GM12878 (cell line): ENCODE measurements around the gene IFITM1. TPM values are rescaled to one million over a fixed set of nuclear protein-coding genes. Genes with fewer than 3 reads are reported as not detected.

ENCODE experiments used
- ATAC-seq: fragments of 200-7000 bp; cut with Tn5 transposase; 3 replicates; pipeline ENCODE4 v1.9.1; 2020; ENCODE audit warnings: mild to moderate bottlenecking, moderate library complexity
- BruUV-seq: library from RNA; stranded (reverse); fragments of 400-500 nt; replicated peaks from 2 replicates; lab custom pipeline; 2021; lab: Mats Ljungman, UMichigan
- CTCF ChIA-PET: fragments of 300-600 bp; sonication (Branson Sonifier 250); formaldehyde crosslinking; extraction: SDS; loops from one replicate; lab custom pipeline; 2021; ENCODE audit warnings: inconsistent platforms; lab: Yijun Ruan, JAX
- POLR2A ChIA-PET: fragments of 350-600 bp; formaldehyde crosslinking; extraction: SDS; loops from one replicate; lab custom pipeline; 2021; ENCODE audit warnings: inconsistent platforms; lab: Charles Lee
- RAD21 ChIA-PET: fragments of 300-600 bp; sonication (Branson Sonifier 250); formaldehyde crosslinking; loops from one replicate; lab custom pipeline; 2023; ENCODE audit warnings: antibody characterized with exemption; ENCODE audit not compliant: unreplicated experiment; lab: Charles Lee
- SMC1A ChIA-PET: fragments of 300-600 bp; sonication (Branson Sonifier 250); formaldehyde crosslinking; loops from one replicate; lab custom pipeline; 2023; ENCODE audit not compliant: unreplicated experiment, uncharacterized antibody; lab: Charles Lee
- DNase-seq: peaks from one replicate; pipeline ENCODE4 v3.0.0-alpha.2; 2011; ENCODE audit warnings: low read depth, low spot score
- FAIRE-seq: peaks from 3 replicates; lab custom pipeline; 2011; peaks lifted over from hg19 to GRCh38; lab: Jason Lieb, UNC
- H2AFZ ChIP-seq: 2 replicates; pipeline ENCODE4 v1.6.0; 2011; ENCODE audit warnings: low read depth, low read length, control low read depth; ENCODE audit not compliant: control insufficient read depth
- H3K27ac ChIP-seq: 2 replicates; pipeline ENCODE4 v1.5.1; 2011; ENCODE audit warnings: control low read depth; ENCODE audit not compliant: control insufficient read depth, insufficient read depth
- H3K27me3 ChIP-seq, 2 experiments: replicated peaks in 1 of 2; 2 replicates each; pipeline versions ENCODE4 v1.6.0 to v1.6.1; 2011; ENCODE audit warnings: low read length in 1 of 2; ENCODE audit not compliant: control insufficient read depth in 2 of 2, insufficient read depth in 2 of 2
- H3K36me3 ChIP-seq, 2 experiments: 2 replicates each; pipeline ENCODE4 v1.5.1; 2011; ENCODE audit warnings: low read length in 1 of 2; ENCODE audit not compliant: control insufficient read depth in 2 of 2, insufficient read depth in 2 of 2
- H3K4me1 ChIP-seq: 2 replicates; pipeline ENCODE4 v1.6.1; 2011; ENCODE audit warnings: mild to moderate bottlenecking, low read length, moderate library complexity, mixed read lengths; ENCODE audit not compliant: control insufficient read depth, insufficient read depth
- H3K4me2 ChIP-seq: 2 replicates; pipeline ENCODE4 v1.6.0; 2011; ENCODE audit warnings: control low read depth; ENCODE audit not compliant: control insufficient read depth, insufficient read depth
- H3K4me3 ChIP-seq: fragments of 200-600 bp; sonication (generic); 2 replicates; pipeline ENCODE4 v1.5.1; 2016
- H3K79me2 ChIP-seq: 2 replicates; pipeline ENCODE4 v1.6.0; 2011; ENCODE audit warnings: low read length; ENCODE audit not compliant: control insufficient read depth, insufficient read depth
- H3K9ac ChIP-seq: 2 replicates; pipeline ENCODE4 v1.8.0; 2011; ENCODE audit warnings: low read length, control low read depth, mixed read lengths; ENCODE audit not compliant: control insufficient read depth, insufficient read depth
- H3K9me3 ChIP-seq: replicated peaks from 3 replicates; pipeline ENCODE4 v1.5.1; 2011; ENCODE audit warnings: mild to moderate bottlenecking, low read length; ENCODE audit not compliant: control insufficient read depth, insufficient read depth
- H4K20me1 ChIP-seq: 2 replicates; pipeline ENCODE4 v1.6.0; 2011; ENCODE audit not compliant: control insufficient read depth, insufficient read depth
- ATF7 ChIP-seq: fragments of 450-650 bp; IDR thresholded peaks from 2 replicates; pipeline ENCODE4 v1.6.1; 2016; ENCODE audit warnings: low read depth, mild to moderate bottlenecking
- CEBPB ChIP-seq, 2 experiments: fragments of 150-350 bp in 1 of 2; IDR thresholded peaks; 2 replicates each; pipeline ENCODE4 v1.6.1; 2012 to 2014; ENCODE audit warnings: low read depth in 2 of 2, low read length in 2 of 2, borderline replicate concordance in 1 of 2, inconsistent platforms in 1 of 2
- CREB1 ChIP-seq: IDR thresholded peaks from 2 replicates; pipeline ENCODE4 v1.6.1; 2012; ENCODE audit warnings: low read depth, mild to moderate bottlenecking, inconsistent platforms
- IKZF1 ChIP-seq: fragments of 450-650 bp; conservative IDR thresholded peaks from 2 replicates; pipeline ENCODE4 v1.6.1; 2017; ENCODE audit warnings: antibody characterized with exemption, mild to moderate bottlenecking
- IRF4 ChIP-seq: IDR thresholded peaks from 2 replicates; pipeline ENCODE4 v1.6.1; 2011; ENCODE audit warnings: low read depth, low read length
- JUNB ChIP-seq: IDR thresholded peaks from 2 replicates; pipeline ENCODE4 v1.6.1; 2016; ENCODE audit warnings: antibody characterized with exemption, mild to moderate bottlenecking
- MYB ChIP-seq: fragments of 150-350 bp; IDR thresholded peaks from 2 replicates; pipeline ENCODE4 v1.6.1; 2014; ENCODE audit warnings: mild to moderate bottlenecking, low read depth, low read length, borderline replicate concordance
- NFYA ChIP-seq: IDR thresholded peaks from 2 replicates; pipeline ENCODE4 v1.6.1; 2011; ENCODE audit warnings: low read depth, mild to moderate bottlenecking, low read length, improper control_type of control experiment, borderline replicate concordance
- POLR2AphosphoS5 ChIP-seq: IDR thresholded peaks from 2 replicates; pipeline ENCODE4 v1.6.1; 2011; ENCODE audit warnings: mild to moderate bottlenecking, low read length, inconsistent platforms
- RBBP5 ChIP-seq: fragments of 200-600 bp; sonication (generic); conservative IDR thresholded peaks from 2 replicates; pipeline ENCODE4 v1.6.1; 2016
- TCF12 ChIP-seq: IDR thresholded peaks from 2 replicates; pipeline ENCODE4 v1.6.1; 2011; ENCODE audit warnings: low read depth, mild to moderate bottlenecking, low read length
- ZNF274 ChIP-seq: IDR thresholded peaks from one replicate; pipeline ENCODE4 v1.8.0; 2011; ENCODE audit not compliant: insufficient read length, insufficient read depth
- WGBS: methylation state at CpG from one replicate; pipeline ENCODE4 v1.1.6; 2016; ENCODE audit warnings: low lambda C conversion rate; ENCODE audit not compliant: insufficient replicate concordance, insufficient coverage; ENCODE audit errors: missing lambda C conversion rate; 5-methylcytosine and 5-hydroxymethylcytosine counted together
- in situ Hi-C: fragments of 300-500 bp; cut with MboI; formaldehyde crosslinking; loops from 9 replicates; pipeline ENCODE4 v1.14.3; 2018; ENCODE audit warnings: mixed read lengths
- intact Hi-C: fragments of 100-400 bp; cut with micrococcal nuclease; formaldehyde crosslinking; loops from one replicate; pipeline ENCODE4 v1.14.2; 2022; ENCODE audit not compliant: unreplicated experiment
- polyA plus RNA-seq, 11 experiments: library from polyadenylated mRNA; depleted of rRNA in 4 of 11; unstranded in 6 of 11; stranded (reverse) in 5 of 11; fragments of >200 nt; fragmentation: Nextera tagmentation in 4 of 11; fragmentation: Illumina TruSeq in 1 of 11; extraction: Ambion mirVana in 4 of 11; extraction: Trizol in 1 of 11; gene quantifications; 1 replicate in 1 of 11; 2 replicates in 10 of 11; pipeline versions ENCODE4 v1.2.1 to v1.2.3, GENCODE V29; 2011 to 2016; ENCODE audit warnings: inconsistent platforms in 2 of 11, missing spikeins in 2 of 11, low read depth in 1 of 11
- total RNA-seq, 4 experiments: library from RNA; depleted of rRNA in 3 of 4; stranded (reverse); fragments of >200 nt in 3 of 4; fragmentation: Illumina TruSeq in 1 of 4; extraction: Trizol in 1 of 4; gene quantifications; 2 replicates each; pipeline versions ENCODE4 v1.2.1 to v1.2.3, GENCODE V29; 2013 to 2021
- TF ChIP-seq, protein P1 (sequence below): fragments of 450-650 bp; IDR thresholded peaks from 2 replicates; pipeline ENCODE4 v1.6.1; 2014; ENCODE audit warnings: mild to moderate bottlenecking
- TF ChIP-seq, protein P2 (sequence below): fragments of 450-650 bp; IDR thresholded peaks from 2 replicates; pipeline ENCODE4 v1.6.1; 2017; ENCODE audit warnings: low read depth, mild to moderate bottlenecking, moderate library complexity

IFITM1 gene
- total and polyA plus RNA-seq, 10 of the 15 experiments (the other 5 are each of a cell fraction or from before 2014, with no cell fraction given), result 396 to 2,788 (median 607) TPM

DNA sequence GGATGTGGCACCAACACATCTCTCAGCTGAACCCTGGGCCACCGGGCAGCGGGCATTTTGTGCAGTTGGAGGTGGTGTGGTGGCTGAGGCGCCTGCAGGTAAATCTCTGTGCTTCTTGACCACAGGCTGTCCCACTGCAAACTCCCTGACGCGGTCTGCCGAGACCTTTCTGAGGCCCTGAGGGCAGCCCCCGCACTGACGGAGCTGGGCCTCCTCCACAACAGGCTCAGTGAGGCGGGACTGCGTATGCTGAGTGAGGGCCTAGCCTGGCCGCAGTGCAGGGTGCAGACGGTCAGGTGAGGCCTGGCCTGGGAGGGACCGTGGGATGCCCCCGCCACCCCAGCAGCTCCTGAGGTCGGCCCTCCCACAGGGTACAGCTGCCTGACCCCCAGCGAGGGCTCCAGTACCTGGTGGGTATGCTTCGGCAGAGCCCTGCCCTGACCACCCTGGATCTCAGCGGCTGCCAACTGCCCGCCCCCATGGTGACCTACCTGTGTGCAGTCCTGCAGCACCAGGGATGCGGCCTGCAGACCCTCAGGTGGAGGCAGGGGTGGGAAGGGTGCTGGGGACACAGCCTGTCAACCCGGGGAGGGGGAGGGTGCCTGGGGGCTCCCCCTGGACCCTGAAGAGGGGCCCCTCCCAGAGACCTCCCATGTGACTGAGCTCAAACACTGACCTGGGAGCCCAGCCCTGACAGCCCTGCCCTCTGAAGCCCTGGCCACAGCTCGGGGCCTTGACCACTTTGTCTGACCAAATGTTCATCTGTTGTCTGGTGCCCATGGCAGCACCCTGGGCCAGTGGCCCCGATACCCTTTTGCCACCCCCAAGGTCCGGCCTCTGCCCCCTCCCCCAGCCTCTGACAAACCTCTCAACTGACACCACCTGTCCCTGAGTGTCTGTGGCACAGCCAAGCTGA is 29.5 kb upstream of the IFITM1 start:
- DNase-seq, result no peak
- ATAC-seq, result no peak
- no peaks in the 10 kb centered on the region for H4K20me1 ChIP-seq
- no peak for FAIRE-seq
- H3K27me3 ChIP-seq, result peaks cover 11 to 17% of the 10 kb centered on the region in 2 experiments
- peaks cover 5% of the 10 kb centered on the region; the same call in 1 of the 2 replicates for H3K4me1 ChIP-seq
- H3K9me3 ChIP-seq, result no peaks in the 10 kb centered on the region
- RAD21 ChIA-PET, result interaction anchor here (1.3 to 1.4 kb wide), 2 partner anchors 34 to 38 kb away, joined by 4 to 5 read pairs; no protein-coding TSS in a partner anchor
- H3K9ac ChIP-seq, result no peak overlapping the region
- no peak overlapping the region for H3K4me3 ChIP-seq
- H3K27ac ChIP-seq, result no peak overlapping the region
- no peak overlapping the region for H3K4me2 ChIP-seq
- TF ChIP-seq IRF4 (no peak), CEBPB (IDR thresholded peaks at IDR 0.05; ENCODE audit: borderline replicate concordance in 1 of 2, low read depth in 2 of 2, low read length in 2 of 2) (no peak), MYB (no peak), IKZF1 (no peak), ZNF274 (no peak), RBBP5 (no peak), TCF12 (no peak), NFYA (no peak), POLR2AphosphoS5 (no peak), CREB1 (no peak), JUNB (no peak), ATF7 (no peak)
- TF ChIP-seq, protein P1, sequence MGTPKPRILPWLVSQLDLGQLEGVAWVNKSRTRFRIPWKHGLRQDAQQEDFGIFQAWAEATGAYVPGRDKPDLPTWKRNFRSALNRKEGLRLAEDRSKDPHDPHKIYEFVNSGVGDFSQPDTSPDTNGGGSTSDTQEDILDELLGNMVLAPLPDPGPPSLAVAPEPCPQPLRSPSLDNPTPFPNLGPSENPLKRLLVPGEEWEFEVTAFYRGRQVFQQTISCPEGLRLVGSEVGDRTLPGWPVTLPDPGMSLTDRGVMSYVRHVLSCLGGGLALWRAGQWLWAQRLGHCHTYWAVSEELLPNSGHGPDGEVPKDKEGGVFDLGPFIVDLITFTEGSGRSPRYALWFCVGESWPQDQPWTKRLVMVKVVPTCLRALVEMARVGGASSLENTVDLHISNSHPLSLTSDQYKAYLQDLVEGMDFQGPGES, result no peak
- TF ChIP-seq, protein P2, sequence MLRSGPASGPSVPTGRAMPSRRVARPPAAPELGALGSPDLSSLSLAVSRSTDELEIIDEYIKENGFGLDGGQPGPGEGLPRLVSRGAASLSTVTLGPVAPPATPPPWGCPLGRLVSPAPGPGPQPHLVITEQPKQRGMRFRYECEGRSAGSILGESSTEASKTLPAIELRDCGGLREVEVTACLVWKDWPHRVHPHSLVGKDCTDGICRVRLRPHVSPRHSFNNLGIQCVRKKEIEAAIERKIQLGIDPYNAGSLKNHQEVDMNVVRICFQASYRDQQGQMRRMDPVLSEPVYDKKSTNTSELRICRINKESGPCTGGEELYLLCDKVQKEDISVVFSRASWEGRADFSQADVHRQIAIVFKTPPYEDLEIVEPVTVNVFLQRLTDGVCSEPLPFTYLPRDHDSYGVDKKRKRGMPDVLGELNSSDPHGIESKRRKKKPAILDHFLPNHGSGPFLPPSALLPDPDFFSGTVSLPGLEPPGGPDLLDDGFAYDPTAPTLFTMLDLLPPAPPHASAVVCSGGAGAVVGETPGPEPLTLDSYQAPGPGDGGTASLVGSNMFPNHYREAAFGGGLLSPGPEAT, result no peak
- SMC1A ChIA-PET, result interaction anchor here (1.7 kb wide), 1 partner anchor 10 kb away, joined by 4 read pairs; no protein-coding TSS in a partner anchor
- POLR2A ChIA-PET, result interaction anchor here (0.6 to 1.5 kb wide), 3 partner anchors 9 to 18 kb away, joined by 3 to 8 read pairs (median 4); no protein-coding TSS in a partner anchor
- no peaks in the 10 kb centered on the region for H3K36me3 ChIP-seq
- no TSS peak for BruUV-seq
- H3K79me2 ChIP-seq, result no peaks in the 10 kb centered on the region
- no peak overlapping the region for H2AFZ ChIP-seq
- CTCF ChIA-PET, result interaction anchor here (0.7 kb wide), 1 partner anchor 13 kb away, joined by 3 read pairs; no protein-coding TSS in a partner anchor
- WGBS, result 56% methylated on average over 23 of the region's 24 CpGs
- in situ Hi-C loops (no loop called here), intact Hi-C loops (no loop called here)
